Testis (tissue), 2 donors: ENCODE data around the gene CPXM2.

Source experiments
- POLR2A ChIP-seq: fragments of 450-650 bp; IDR thresholded peaks from one replicate; pipeline ENCODE4 v1.6.1; 2017; ENCODE audit warnings: antibody characterized with exemption, mild to moderate bottlenecking, moderate library complexity
- TF ChIP-seq, protein P1 (sequence below), 3 experiments: fragments of 450-650 bp in 2 of 3; fragments of 200-600 bp in 1 of 3; sonication (generic) in 1 of 3; IDR thresholded peaks; one replicate each; pipeline ENCODE4 v1.5.1; 2016 to 2019; ENCODE audit warnings: antibody characterized with exemption in 3 of 3, mild to moderate bottlenecking in 2 of 3, moderate library complexity in 1 of 3

DNA sequence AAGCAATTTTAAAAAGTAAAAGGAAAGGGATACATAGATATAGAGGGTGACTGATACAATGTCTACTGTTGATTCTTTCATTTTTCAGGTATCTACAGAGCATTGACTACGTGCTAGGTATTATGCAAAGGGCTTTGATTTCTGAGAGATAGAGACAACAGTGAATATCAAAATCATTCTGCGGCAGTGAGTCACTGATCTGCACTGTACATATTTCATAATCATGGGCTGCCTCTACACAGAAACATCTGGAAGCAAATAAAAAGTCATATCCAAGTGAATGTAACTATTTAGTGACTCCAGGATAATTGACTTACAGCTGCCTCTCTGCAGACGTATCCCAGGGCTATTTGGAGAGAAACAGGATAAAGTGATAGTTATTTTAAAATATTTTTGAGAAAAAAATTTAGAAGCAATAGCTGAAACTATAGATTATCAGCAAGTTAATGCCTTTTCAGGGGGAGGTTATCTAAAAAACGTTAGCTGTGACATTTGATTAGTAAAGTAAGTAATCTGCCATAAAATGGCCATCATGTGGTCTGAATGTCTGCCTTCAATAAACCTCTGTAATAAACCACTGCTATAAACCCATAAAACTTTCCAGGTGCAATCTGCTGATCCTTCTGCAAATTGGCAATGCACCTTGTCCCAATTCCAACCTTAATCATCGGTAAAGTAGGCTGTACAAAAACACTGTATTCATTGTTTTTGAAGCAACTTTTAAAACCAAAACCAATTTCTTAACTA, 43.7 kb downstream of the CPXM2 start:
- TF ChIP-seq POLR2A = no peak
- TF ChIP-seq, protein P1, sequence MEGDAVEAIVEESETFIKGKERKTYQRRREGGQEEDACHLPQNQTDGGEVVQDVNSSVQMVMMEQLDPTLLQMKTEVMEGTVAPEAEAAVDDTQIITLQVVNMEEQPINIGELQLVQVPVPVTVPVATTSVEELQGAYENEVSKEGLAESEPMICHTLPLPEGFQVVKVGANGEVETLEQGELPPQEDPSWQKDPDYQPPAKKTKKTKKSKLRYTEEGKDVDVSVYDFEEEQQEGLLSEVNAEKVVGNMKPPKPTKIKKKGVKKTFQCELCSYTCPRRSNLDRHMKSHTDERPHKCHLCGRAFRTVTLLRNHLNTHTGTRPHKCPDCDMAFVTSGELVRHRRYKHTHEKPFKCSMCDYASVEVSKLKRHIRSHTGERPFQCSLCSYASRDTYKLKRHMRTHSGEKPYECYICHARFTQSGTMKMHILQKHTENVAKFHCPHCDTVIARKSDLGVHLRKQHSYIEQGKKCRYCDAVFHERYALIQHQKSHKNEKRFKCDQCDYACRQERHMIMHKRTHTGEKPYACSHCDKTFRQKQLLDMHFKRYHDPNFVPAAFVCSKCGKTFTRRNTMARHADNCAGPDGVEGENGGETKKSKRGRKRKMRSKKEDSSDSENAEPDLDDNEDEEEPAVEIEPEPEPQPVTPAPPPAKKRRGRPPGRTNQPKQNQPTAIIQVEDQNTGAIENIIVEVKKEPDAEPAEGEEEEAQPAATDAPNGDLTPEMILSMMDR (IDR thresholded peaks at IDR 0.05) = no peak
